MM.1S (cell line): ENCODE results near the gene UQCR10.

ENCODE experiments used
- CTCF ChIP-seq: fragments of 300-600 bp; sonication (generic); IDR thresholded peaks from 2 replicates; pipeline ENCODE4 v1.5.1; 2016; ENCODE audit warnings: antibody characterized with exemption, low read length, mixed read lengths
- EZH2phosphoT487 ChIP-seq: fragments of 300-600 bp; sonication (generic); IDR thresholded peaks from 2 replicates; pipeline ENCODE4 v1.6.1; 2018; ENCODE audit warnings: antibody characterized with exemption, low read length

- TF ChIP-seq CTCF (no peak), EZH2phosphoT487 (no peak)
Measured at GRCh38 chr22:29726512-29727130, 40.5 kb upstream of the UQCR10 start.
